SJSA1 (cell line): Measurements from ENCODE around the gene AASS. TPM values are rescaled to one million over a fixed set of nuclear protein-coding genes. Genes with fewer than 3 reads are reported as not detected.

ENCODE experiments used
- DNase-seq, 2 experiments: peaks; one replicate each; pipeline ENCODE4 v3.0.0-alpha.2; 2015 to 2020; ENCODE audit warnings: low spot score in 2 of 2, low read depth in 1 of 2
- H3K27ac ChIP-seq: fragments of 250-450 bp; sonication (Bioruptor Pico); 2 replicates; pipeline ENCODE4 v1.5.1; 2020; ENCODE audit warnings: mild to moderate bottlenecking, moderate library complexity
- H3K27me3 ChIP-seq: fragments of 250-450 bp; sonication (Bioruptor Pico); replicated peaks from 2 replicates; pipeline ENCODE4 v1.5.1; 2020; ENCODE audit warnings: mild to moderate bottlenecking, moderate library complexity
- H3K36me3 ChIP-seq: fragments of 250-450 bp; sonication (Bioruptor Pico); 2 replicates; pipeline ENCODE4 v1.5.1; 2020; ENCODE audit warnings: mild to moderate bottlenecking
- H3K4me1 ChIP-seq: fragments of 250-450 bp; sonication (Bioruptor Pico); replicated peaks from 2 replicates; pipeline ENCODE4 v1.6.1; 2021; ENCODE audit warnings: mild to moderate bottlenecking
- H3K4me3 ChIP-seq: fragments of 250-450 bp; sonication (Bioruptor Pico); 2 replicates; pipeline ENCODE4 v1.5.1; 2020; ENCODE audit warnings: mild to moderate bottlenecking
- H3K9me3 ChIP-seq: fragments of 250-450 bp; sonication (Bioruptor Pico); replicated peaks from 2 replicates; pipeline ENCODE4 v1.5.1; 2020; ENCODE audit warnings: mild to moderate bottlenecking
- total RNA-seq: library from RNA; depleted of rRNA; stranded (reverse); fragments of >200 nt; shearing (Covaris generic); gene quantifications from 2 replicates; pipeline ENCODE4 v1.2.3, GENCODE V29; 2014; rRNA removed

Gene AASS
- total RNA-seq, 1 experiment from 2014 or later, result 18.7 TPM

GRCh38 chr7:122056977-122057376 is 87.1 kb downstream of the AASS start:
- Histone ChIP-seq H3K36me3 (no peaks in the 10 kb centered on the region), H3K27ac (no peak overlapping the region), H3K9me3 (no peaks in the 10 kb centered on the region), H3K4me1 (no peaks in the 10 kb centered on the region), H3K27me3 (no peaks in the 10 kb centered on the region), H3K4me3 (no peak overlapping the region)
- DNase-seq, result no peak

DNA sequence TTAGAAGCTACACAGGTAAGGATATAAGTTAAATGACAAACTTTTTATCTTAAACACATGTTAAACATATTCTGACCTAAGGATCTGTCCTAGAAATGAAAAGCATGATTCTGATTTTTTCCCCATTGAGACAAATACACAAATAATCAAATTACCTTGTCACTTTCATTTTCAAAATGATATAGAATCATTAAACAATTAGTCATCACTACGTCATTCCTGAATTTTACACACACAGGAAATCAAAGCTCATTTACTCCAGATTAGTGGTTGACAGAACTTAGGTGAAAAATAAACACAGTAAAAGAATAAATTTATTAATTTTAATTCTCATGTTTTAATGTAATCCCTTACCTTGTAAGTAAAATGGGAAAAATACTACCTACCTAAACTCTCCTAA is 89.0 kb downstream of the AASS start:
- H3K36me3 ChIP-seq, result no peaks in the 10 kb centered on the region
- H3K27ac ChIP-seq, result no peak overlapping the region
- H3K4me3 ChIP-seq, result no peak overlapping the region
- no peaks in the 10 kb centered on the region for H3K27me3 ChIP-seq
- DNase-seq, result no peak
- H3K9me3 ChIP-seq, result no peaks in the 10 kb centered on the region
- no peaks in the 10 kb centered on the region for H3K4me1 ChIP-seq

DNA sequence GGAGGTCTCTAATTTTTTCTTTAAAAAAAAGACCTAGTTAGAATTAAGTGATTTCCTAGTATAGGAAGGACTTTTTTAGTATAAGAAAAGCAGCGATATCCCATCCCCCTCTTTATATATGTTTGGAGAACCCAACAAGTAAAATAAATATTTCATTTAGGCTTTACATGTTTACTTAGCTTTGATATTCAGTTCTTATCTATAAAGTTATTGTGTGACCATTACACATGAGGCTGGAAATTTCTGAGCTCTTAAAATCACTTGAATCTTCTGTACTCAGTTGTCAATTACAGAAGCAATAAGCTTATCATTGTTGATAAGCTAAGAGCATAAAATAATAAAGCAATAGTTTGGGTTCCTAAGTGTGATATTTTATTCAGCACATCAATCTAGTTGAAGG is 89.7 kb downstream of the AASS start:
- no peaks in the 10 kb centered on the region for H3K9me3 ChIP-seq
- no peak overlapping the region for H3K4me3 ChIP-seq
- no peaks in the 10 kb centered on the region for H3K36me3 ChIP-seq
- no peak for DNase-seq
- no peaks in the 10 kb centered on the region for H3K4me1 ChIP-seq
- no peaks in the 10 kb centered on the region for H3K27me3 ChIP-seq
- H3K27ac ChIP-seq, result no peak overlapping the region

GRCh38 chr7:122046402-122046801 is 97.6 kb downstream of the AASS start:
- Histone ChIP-seq H3K27ac (no peak overlapping the region), H3K4me3 (no peak overlapping the region), H3K27me3 (no peaks in the 10 kb centered on the region), H3K36me3 (no peaks in the 10 kb centered on the region), H3K9me3 (no peaks in the 10 kb centered on the region), H3K4me1 (no peaks in the 10 kb centered on the region)
- no peak for DNase-seq

- DNase-seq, result no peak
- no peak overlapping the region for H3K27ac ChIP-seq
- no peaks in the 10 kb centered on the region for H3K4me1 ChIP-seq
- 0 out of 2 replicates have a peak, but pooled peaks cover 4% of the 10 kb centered on the region for H3K27me3 ChIP-seq
- no peak overlapping the region for H3K4me3 ChIP-seq
- no peaks in the 10 kb centered on the region for H3K36me3 ChIP-seq
- H3K9me3 ChIP-seq, result no peaks in the 10 kb centered on the region
Observed at GRCh38 chr7:122040147-122040546, 103.9 kb downstream of the AASS start.

DNA sequence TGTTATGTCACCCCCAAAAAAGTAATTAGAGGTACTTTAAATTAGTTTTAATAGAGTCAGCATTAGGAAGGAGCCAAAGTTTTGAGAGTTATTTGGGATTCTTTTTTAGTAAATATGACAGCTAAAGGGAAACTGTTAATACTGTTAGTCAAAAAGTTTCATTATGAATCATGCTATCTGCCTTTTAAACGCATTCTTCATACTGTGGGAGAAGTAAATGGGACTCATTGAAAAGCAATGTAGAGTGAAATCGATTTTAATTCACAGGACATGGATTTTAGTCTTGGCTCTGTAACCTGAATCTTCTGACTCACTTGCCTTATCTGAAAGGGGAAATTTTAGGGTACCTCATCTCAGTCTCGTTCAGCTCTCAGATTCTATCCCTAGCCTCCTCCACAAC is 105.1 kb downstream of the AASS start:
- H3K4me3 ChIP-seq, result no peak overlapping the region
- H3K36me3 ChIP-seq, result no peaks in the 10 kb centered on the region
- H3K27me3 ChIP-seq, result 0 out of 2 replicates have a peak, but pooled peaks cover 7% of the 10 kb centered on the region
- H3K27ac ChIP-seq, result no peak overlapping the region
- no peaks in the 10 kb centered on the region for H3K9me3 ChIP-seq
- H3K4me1 ChIP-seq, result no peaks in the 10 kb centered on the region
- DNase-seq, result no peak

DNA sequence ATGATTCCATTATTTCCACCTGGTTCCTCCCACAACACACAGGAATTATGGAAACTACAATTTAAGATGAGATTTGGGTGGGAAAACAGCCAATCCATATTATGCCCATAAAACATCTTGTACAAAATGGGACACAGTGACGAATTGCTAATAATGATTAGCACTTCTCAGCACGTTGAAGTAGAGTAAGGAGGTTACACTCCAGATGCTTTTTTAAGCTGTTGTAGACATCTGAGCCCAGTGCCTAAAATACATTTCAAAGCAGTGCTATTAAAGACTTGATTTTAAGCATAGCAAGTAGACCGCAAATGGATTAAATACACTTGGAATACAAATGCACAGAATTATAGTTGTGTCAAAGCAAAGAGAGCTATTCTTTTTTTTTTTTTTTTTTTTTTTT is 105.9 kb downstream of the AASS start:
- Histone ChIP-seq H3K27me3 (0 out of 2 replicates have a peak, but pooled peaks cover 7% of the 10 kb centered on the region), H3K27ac (no peak overlapping the region), H3K36me3 (no peaks in the 10 kb centered on the region), H3K4me3 (no peak overlapping the region), H3K4me1 (no peaks in the 10 kb centered on the region), H3K9me3 (no peaks in the 10 kb centered on the region)
- no peak for DNase-seq

GRCh38 chr7:122035876-122036275 is 108.2 kb downstream of the AASS start:
- Histone ChIP-seq H3K4me3 (no peak overlapping the region), H3K9me3 (no peaks in the 10 kb centered on the region), H3K36me3 (no peaks in the 10 kb centered on the region), H3K4me1 (no peaks in the 10 kb centered on the region), H3K27ac (no peak overlapping the region), H3K27me3 (0 out of 2 replicates have a peak, but pooled peaks cover 11% of the 10 kb centered on the region)
- no peak for DNase-seq

DNA sequence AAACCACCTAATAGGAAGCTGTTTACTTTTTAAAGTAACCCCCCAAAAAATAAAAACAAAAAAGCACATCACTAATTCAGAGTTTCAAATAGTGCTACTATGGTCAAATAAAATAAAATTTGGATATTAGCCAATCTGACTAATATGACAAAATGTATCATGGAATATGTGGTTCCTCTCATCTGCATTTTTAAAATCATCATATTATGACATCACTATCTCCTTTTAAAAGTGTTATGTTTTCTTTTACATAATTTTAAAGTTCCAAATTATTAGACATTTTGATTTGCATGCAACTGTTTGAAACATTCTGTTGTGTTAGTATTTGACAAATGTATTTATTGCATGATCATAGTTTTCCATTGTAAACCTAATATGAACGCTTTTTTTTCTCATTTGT is 110.4 kb downstream of the AASS start:
- H3K27me3 ChIP-seq, result peaks cover 18% of the 10 kb centered on the region; the same call in 1 of the 2 replicates
- no peak for DNase-seq
- H3K27ac ChIP-seq, result no peak overlapping the region
- no peaks in the 10 kb centered on the region for H3K9me3 ChIP-seq
- H3K36me3 ChIP-seq, result no peaks in the 10 kb centered on the region
- no peak overlapping the region for H3K4me3 ChIP-seq
- H3K4me1 ChIP-seq, result no peaks in the 10 kb centered on the region

DNA sequence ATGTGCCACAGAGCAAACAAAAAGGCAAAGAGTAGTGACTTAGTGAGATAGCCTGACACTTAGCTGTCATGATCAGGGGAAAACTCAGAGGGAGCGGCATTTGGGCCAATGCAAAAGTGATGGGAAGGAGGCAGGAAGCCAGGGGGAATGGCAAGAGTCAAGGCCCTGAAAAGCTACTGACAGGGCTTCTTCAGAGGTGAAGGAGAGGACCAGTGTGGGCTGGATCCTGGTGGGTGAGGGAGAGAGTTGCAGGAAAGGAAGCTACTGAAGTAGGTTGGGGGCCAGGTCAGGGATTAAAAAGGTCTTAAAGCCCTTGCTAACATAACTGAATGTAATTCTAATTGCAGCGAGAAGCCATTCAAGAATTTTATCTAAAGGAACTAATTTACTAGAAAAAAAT is 117.0 kb downstream of the AASS start:
- H3K27ac ChIP-seq, result no peak overlapping the region
- DNase-seq, result no peak
- H3K4me1 ChIP-seq, result no peaks in the 10 kb centered on the region
- peaks cover 9% of the 10 kb centered on the region; the same call in 1 of the 2 replicates for H3K27me3 ChIP-seq
- no peaks in the 10 kb centered on the region for H3K9me3 ChIP-seq
- no peak overlapping the region for H3K4me3 ChIP-seq
- no peaks in the 10 kb centered on the region for H3K36me3 ChIP-seq

Other genes with a start within 250 kb of the AASS start
- gene FEZF1, start 160.5 kb upstream of the AASS start, total RNA-seq, result not detected in 2 replicates